T-cell (primary cell): ENCODE data around the gene NDUFB6. TPM values are rescaled to one million over a fixed set of nuclear protein-coding genes. Genes with fewer than 3 reads are reported as not detected.
"Not testable (repeated sequence)": the region's sequence is repeated elsewhere in the genome, so short reads cannot be mapped to it uniquely, and the experiment has no call there.

Experiments used
- ATAC-seq, 4 experiments: fragments of 200-7000 bp in 3 of 4; fragments of 150-1000 bp in 1 of 4; cut with Tn5 transposase; replicated peaks in 1 of 4; 1 replicate in 3 of 4; 2 replicates in 1 of 4; pipeline ENCODE4 v1.10.0; 2021; ENCODE audit warnings: moderate library complexity in 3 of 4, mild to moderate bottlenecking in 2 of 4, moderate number of reproducible peaks in 1 of 4
- CTCF ChIA-PET, 2 donors: fragments of 300-600 bp; sonication (Branson Sonifier 250); formaldehyde crosslinking; loops; one replicate each; lab custom pipeline; 2022; ENCODE audit warnings: antibody characterized with exemption in 2 of 2; lab: Charles Lee
- POLR2A ChIA-PET, 2 donors: fragments of 300-600 bp; sonication (Branson Sonifier 250); formaldehyde crosslinking; loops; one replicate each; lab custom pipeline; 2022; ENCODE audit warnings: antibody characterized with exemption in 2 of 2; lab: Charles Lee
- DNase-seq, 35 experiments: peaks; one replicate each; pipeline versions ENCODE4 v3.0.0 to v3.0.0-alpha.2; 2013 to 2023
- H3K27ac ChIP-seq: one replicate; pipeline ENCODE4 v1.5.1; 2013; ENCODE audit warnings: low read length
- H3K27me3 ChIP-seq, 2 experiments: replicated peaks in 1 of 2; 1 replicate in 1 of 2; 2 replicates in 1 of 2; pipeline versions ENCODE4 v1.6.1 to v1.7.0; 2013; ENCODE audit warnings: low read length in 1 of 2, mixed read lengths in 1 of 2; ENCODE audit not compliant: control insufficient read depth in 2 of 2, insufficient read depth in 2 of 2; ENCODE audit errors: extremely low read depth in 1 of 2
- H3K36me3 ChIP-seq, 2 donors: 1 replicate in 1 of 2; 2 replicates in 1 of 2; pipeline versions ENCODE4 v1.6.1 to v1.7.0; 2013; ENCODE audit warnings: low read length in 1 of 2; ENCODE audit not compliant: control insufficient read depth in 2 of 2, insufficient read depth in 1 of 2; ENCODE audit errors: extremely low read depth in 1 of 2
- H3K4me1 ChIP-seq, 2 experiments: 1 replicate in 1 of 2; 2 replicates in 1 of 2; pipeline versions ENCODE4 v1.6.1 to v1.7.0; 2013; ENCODE audit warnings: low read length in 2 of 2, mixed read lengths in 1 of 2; ENCODE audit not compliant: insufficient read depth in 2 of 2, control insufficient read depth in 1 of 2; ENCODE audit errors: extremely low read depth in 1 of 2
- H3K4me3 ChIP-seq, 2 donors: 1 replicate in 1 of 2; 2 replicates in 1 of 2; pipeline versions ENCODE4 v1.5.1 to v1.7.0; 2013; ENCODE audit warnings: mild to moderate bottlenecking in 2 of 2, low read length in 1 of 2, moderate library complexity in 1 of 2; ENCODE audit not compliant: control insufficient read depth in 1 of 2; ENCODE audit errors: extremely low read depth in 1 of 2
- H3K9me3 ChIP-seq: 2 replicates; pipeline ENCODE4 v1.7.0; 2013
- H3K27ac Mint-ChIP-seq, 2 donors: one replicate each; pipeline ENCODE4 v1.8.0; 2020 to 2021; ENCODE audit warnings: mild to moderate bottlenecking in 2 of 2, mixed read lengths in 2 of 2
- H3K27me3 Mint-ChIP-seq, 2 donors: one replicate each; pipeline ENCODE4 v1.8.0; 2021 to 2022; ENCODE audit warnings: mixed read lengths in 2 of 2
- H3K36me3 Mint-ChIP-seq: one replicate; pipeline ENCODE4 v1.8.0; 2021; ENCODE audit warnings: mixed read lengths
- H3K4me1 Mint-ChIP-seq, 3 donors: one replicate each; pipeline ENCODE4 v1.8.0; 2020 to 2022; ENCODE audit warnings: mixed read lengths in 3 of 3, mild to moderate bottlenecking in 1 of 3
- H3K4me3 Mint-ChIP-seq, 3 donors: one replicate each; pipeline ENCODE4 v1.8.0; 2020 to 2022; ENCODE audit warnings: mild to moderate bottlenecking in 3 of 3, mixed read lengths in 3 of 3, moderate library complexity in 3 of 3
- H3K9me3 Mint-ChIP-seq, 3 donors: one replicate each; pipeline ENCODE4 v1.8.0; 2020 to 2022; ENCODE audit warnings: mixed read lengths in 3 of 3
- WGBS: methylation state at CpG from one replicate; pipeline ENCODE4 v1.1.5; 2013; ENCODE audit warnings: missing lambda C conversion rate; ENCODE audit not compliant: insufficient coverage; 5-methylcytosine and 5-hydroxymethylcytosine counted together
- total RNA-seq, 35 experiments: library from RNA in 6 of 35; stranded (reverse) in 6 of 35; fragments of 120-200 nt in 1 of 35; gene quantifications; one replicate each; pipeline versions ENCODE4 v1.2.1 to v1.2.4 and lab custom pipeline; 2013 to 2026

Gene NDUFB6
- total RNA-seq, 5 donors from 2014 or later (not counting 1 experiment from before 2014, with no cell fraction given) = 14.8 to 21.9 (median 18.3) TPM

DNA sequence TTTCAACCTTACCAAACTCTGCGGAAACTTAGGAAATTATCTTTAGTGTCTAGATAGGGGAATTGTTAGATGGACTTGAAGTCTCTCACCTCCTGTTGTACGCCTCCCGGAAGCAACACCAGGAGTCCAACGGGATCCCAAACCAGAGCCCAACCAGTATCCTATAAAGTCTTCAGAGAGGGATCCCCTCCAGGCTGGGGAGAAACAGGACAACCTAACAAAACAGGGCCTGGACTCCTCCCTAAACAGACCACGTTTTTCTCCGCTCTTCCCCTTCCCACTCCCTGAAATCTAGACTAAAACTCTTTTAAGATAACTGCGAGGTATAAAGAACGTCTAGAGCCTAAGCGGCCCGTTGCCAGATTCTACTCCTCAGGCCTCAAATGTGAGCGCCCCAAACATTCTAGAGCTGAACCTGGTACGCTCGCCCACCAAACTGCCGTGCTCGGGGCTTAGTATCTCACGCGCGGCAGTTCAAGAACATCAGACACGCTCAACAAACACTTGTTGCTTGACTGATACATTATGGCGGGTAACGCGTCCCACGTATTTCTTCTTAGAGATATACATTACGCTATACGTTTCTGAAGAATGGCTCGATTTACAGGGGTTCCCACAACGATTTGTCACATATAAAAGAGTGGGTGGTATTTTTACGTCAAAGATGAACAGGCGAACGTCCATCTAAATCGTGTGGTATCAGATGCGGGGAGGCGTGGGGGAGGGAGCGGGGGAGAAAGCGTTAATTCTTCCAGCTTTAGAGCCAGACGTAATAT, 21.5 kb downstream of the NDUFB6 start:
- no peaks in the 10 kb centered on the region for H3K9me3 Mint-ChIP-seq
- peak overlapping the region; percentile 99 to 100 for H3K27ac Mint-ChIP-seq
- peaks cover 13 to 24% of the 10 kb centered on the region in 2 experiments for H3K4me1 ChIP-seq
- no peaks in the 10 kb centered on the region for H3K9me3 ChIP-seq
- H3K36me3 Mint-ChIP-seq = peaks cover 5% of the 10 kb centered on the region
- POLR2A ChIA-PET = interaction anchor here (0.6 to 1.9 kb wide), 8 partner anchors 21 to 1401 kb away, joined by 3 to 11 read pairs (median 5); partner anchors contain the start of genes RIGI (in 2 of the 2) and NDUFB6 (in 1 of the 2)
- H3K27me3 ChIP-seq = no peaks in the 10 kb centered on the region
- no peaks in the 10 kb centered on the region for H3K36me3 ChIP-seq
- H3K27ac ChIP-seq = peak overlapping the region; percentile 99
- H3K4me1 Mint-ChIP-seq = peaks cover 59 to 66% (median 61%) of the 10 kb centered on the region in 3 donors
- peak overlapping the region; percentile 89 to 91 for H3K4me3 ChIP-seq
- ATAC-seq (peak; percentile 5 to 16 (median 10)), DNase-seq (peak in 34 of 35 experiments; percentile 7 to 67 (median 37))
- peak overlapping the region; percentile 91 to 98 (median 97) for H3K4me3 Mint-ChIP-seq
- CTCF ChIA-PET = interaction anchor here (0.6 to 4.3 kb wide), 14 partner anchors 11 to 173 kb away, joined by 3 to 78 read pairs (median 6); partner anchors contain the start of genes RIGI (in 2 of the 2) and NDUFB6 (in 1 of the 2)
- 1% methylated on average over 18 of the region's 36 CpGs for WGBS
- H3K27me3 Mint-ChIP-seq = no peaks in the 10 kb centered on the region

DNA sequence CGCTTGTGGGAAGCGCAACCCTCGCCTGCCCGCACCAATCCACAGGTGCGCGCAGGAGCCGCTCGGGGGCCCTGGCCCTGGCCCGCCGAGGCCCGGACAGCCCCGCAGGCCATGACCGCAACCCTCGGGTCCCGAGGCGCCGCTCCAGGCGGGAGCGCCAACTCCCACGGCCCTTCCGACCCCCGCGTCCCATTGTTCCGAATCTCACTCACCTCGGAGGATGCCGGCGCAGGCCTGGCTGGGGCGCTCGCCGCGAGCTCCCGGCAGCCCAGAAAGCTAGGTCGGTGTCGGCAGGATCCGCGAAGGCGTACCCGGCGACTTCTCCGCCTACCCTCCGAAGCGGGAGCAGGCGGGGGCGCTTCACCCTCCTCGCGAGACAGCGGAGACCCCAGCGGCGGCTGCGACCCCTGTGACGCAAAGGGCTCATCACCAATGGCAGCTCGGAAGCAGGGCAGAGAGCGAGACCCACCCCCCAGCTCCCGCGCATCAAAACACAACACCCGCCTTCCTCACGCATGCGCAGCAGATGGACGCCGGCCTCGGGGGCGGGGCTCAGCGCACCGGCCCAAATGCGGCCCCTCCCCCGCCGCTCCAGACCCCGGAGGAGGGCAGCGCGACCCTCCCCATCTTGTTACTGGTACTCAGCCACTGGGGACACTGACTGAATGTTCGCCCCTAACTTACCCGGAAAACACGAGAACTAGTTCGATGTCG, 22.2 kb downstream of the NDUFB6 start:
- ATAC-seq (peak; percentile 82 to 87 (median 85)), DNase-seq (peak; percentile 86 to 99 (median 97))
- H3K4me3 ChIP-seq = peak overlapping the region; percentile 89 to 91
- ChIA-PET CTCF (interaction anchor here (0.6 to 4.3 kb wide), 14 partner anchors 10 to 172 kb away, joined by 3 to 78 read pairs (median 5); partner anchors contain the start of genes RIGI (in 2 of the 2), ACO1 (in 1 of the 2) and NDUFB6 (in 1 of the 2)), POLR2A (interaction anchor here (0.6 to 1.9 kb wide), 8 partner anchors 21 to 1097 kb away, joined by 3 to 11 read pairs (median 4); partner anchors contain the start of gene RIGI (in 2 of the 2))
- no peaks in the 10 kb centered on the region for H3K36me3 ChIP-seq
- peak overlapping the region; percentile 99 for H3K27ac ChIP-seq
- H3K27ac Mint-ChIP-seq = peak overlapping the region; percentile 99 to 100
- no peaks in the 10 kb centered on the region for H3K27me3 ChIP-seq
- 0% methylated on average over 70 of the region's 75 CpGs for WGBS
- H3K4me1 Mint-ChIP-seq = peaks cover 58 to 65% (median 59%) of the 10 kb centered on the region in 3 donors
- peak overlapping the region; percentile 91 to 98 (median 97) for H3K4me3 Mint-ChIP-seq
- no peaks in the 10 kb centered on the region for H3K9me3 ChIP-seq
- H3K4me1 ChIP-seq = peaks cover 13 to 24% of the 10 kb centered on the region in 2 experiments
- H3K27me3 Mint-ChIP-seq = no peaks in the 10 kb centered on the region
- H3K36me3 Mint-ChIP-seq = peaks cover 5% of the 10 kb centered on the region
- H3K9me3 Mint-ChIP-seq = no peaks in the 10 kb centered on the region

DNA sequence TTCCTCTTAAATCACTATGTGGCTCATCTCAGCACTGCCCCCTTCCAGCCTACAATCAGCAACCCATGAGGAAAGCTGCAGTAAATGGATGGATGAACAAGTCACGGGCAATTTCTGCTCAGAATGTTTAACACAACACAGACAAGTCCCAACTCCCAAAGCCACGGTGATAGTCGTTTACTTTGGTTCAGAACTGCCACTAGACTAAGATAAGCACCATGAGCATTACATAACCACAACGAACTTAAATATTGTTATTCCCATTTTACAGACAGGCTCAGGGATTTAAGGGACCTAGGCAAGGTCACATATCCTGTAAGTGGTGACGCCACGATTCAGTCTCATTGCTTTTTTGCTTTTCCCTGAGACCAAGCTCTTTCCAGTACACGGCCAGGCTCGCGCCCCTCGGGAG, 22.8 kb downstream of the NDUFB6 start:
- Histone ChIP-seq H3K4me1 (peaks cover 13 to 24% of the 10 kb centered on the region in 2 experiments), H3K27me3 (no peaks in the 10 kb centered on the region), H3K4me3 (peak overlapping the region; percentile 89 to 91), H3K36me3 (no peaks in the 10 kb centered on the region), H3K9me3 (no peaks in the 10 kb centered on the region), H3K27ac (peak overlapping the region; percentile 99)
- no peaks in the 10 kb centered on the region for H3K27me3 Mint-ChIP-seq
- 5% methylated on average over 10 of the region's 10 CpGs for WGBS
- peaks cover 5% of the 10 kb centered on the region for H3K36me3 Mint-ChIP-seq
- peak overlapping the region; percentile 91 to 98 (median 97) for H3K4me3 Mint-ChIP-seq
- DNase-seq = peak in 2 of 35 experiments; percentile 5 to 44
- peak overlapping the region; percentile 75 to 77 for H3K27ac Mint-ChIP-seq
- no peaks in the 10 kb centered on the region for H3K9me3 Mint-ChIP-seq
- ATAC-seq = no peak
- ChIA-PET POLR2A (interaction anchor here (1.0 to 1.9 kb wide), 5 partner anchors 20 to 171 kb away, joined by 3 to 11 read pairs (median 5); partner anchors contain the start of gene RIGI (in 2 of the 2)), CTCF (interaction anchor here (0.7 to 4.3 kb wide), 14 partner anchors 13 to 171 kb away, joined by 3 to 78 read pairs (median 5); partner anchors contain the start of genes RIGI (in 2 of the 2), ACO1 (in 1 of the 2) and NDUFB6 (in 1 of the 2))
- H3K4me1 Mint-ChIP-seq = peaks cover 58 to 63% (median 59%) of the 10 kb centered on the region in 3 donors

DNA sequence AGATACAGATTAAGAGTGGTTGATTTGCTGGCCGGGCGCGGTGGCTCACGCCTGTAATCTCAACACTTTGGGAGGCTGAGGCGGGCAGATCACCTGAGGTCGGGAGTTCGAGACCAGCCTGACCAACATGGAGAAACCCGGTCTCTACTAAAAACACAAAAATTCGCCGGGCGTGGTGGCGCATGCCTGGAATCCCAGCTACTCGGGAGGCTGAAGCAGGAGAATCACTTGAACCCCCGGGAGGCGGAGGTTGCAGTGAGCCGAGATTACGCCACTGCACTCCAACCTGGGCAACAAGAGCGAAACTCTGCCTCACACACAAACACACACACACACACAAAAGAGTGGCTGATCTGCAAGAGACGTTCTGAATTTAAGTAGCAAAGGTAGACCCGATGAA, 24.7 kb downstream of the NDUFB6 start:
- peaks cover 11 to 22% of the 10 kb centered on the region in 2 experiments for H3K4me1 ChIP-seq
- H3K36me3 ChIP-seq, ATAC-seq, H3K27me3 Mint-ChIP-seq, H3K9me3 Mint-ChIP-seq, H3K27ac Mint-ChIP-seq, H3K27me3 ChIP-seq, DNase-seq, H3K9me3 ChIP-seq, H3K4me3 ChIP-seq, H3K27ac ChIP-seq: not testable (repeated sequence)
- Mint-ChIP-seq H3K36me3 (peaks cover 14% of the 10 kb centered on the region), H3K4me3 (peak overlapping the region in 1 of 3 donors; percentile 91), H3K4me1 (peaks cover 46 to 64% (median 53%) of the 10 kb centered on the region in 3 donors)
- POLR2A ChIA-PET = interaction anchor here in 1 of 2 donors (0.5 kb wide), 1 partner anchor 539 kb away, joined by 3 read pairs; no protein-coding TSS in a partner anchor
- 98% methylated on average over 19 of the region's 20 CpGs for WGBS
- CTCF ChIA-PET = interaction anchor here (0.6 to 3.4 kb wide), 5 partner anchors 22 to 525 kb away, joined by 3 to 31 read pairs (median 3); partner anchors contain the start of gene RIGI (in 1 of the 2)

DNA sequence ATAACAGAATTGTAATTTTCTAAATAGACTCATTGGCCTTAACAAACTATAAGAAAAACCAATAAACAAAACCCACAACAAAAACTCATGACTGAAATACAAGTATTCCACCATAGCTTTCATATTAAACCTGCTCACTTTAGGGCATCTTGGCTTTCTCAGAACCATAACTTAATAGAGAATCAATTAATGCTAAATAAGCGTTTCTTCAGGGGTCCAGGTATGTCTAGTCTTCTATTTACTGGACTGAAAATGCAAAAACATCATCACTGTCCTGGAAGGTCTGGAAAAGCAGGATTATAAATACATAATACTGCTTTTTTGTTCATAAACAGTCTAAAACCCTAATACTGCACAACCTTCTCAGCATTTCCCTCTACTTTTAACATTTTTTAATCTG, 27.1 kb downstream of the NDUFB6 start:
- no peak overlapping the region for H3K4me3 Mint-ChIP-seq
- Histone ChIP-seq H3K4me3 (no peak overlapping the region), H3K27me3 (no peaks in the 10 kb centered on the region), H3K4me1 (peaks cover 6 to 8% of the 10 kb centered on the region in 2 experiments), H3K36me3 (peaks cover 0 to 25% of the 10 kb centered on the region in 2 donors), H3K9me3 (no peaks in the 10 kb centered on the region), H3K27ac (no peak overlapping the region)
- no peak overlapping the region for H3K27ac Mint-ChIP-seq
- no CpG with 5 or more reads among the region's 1 CpG for WGBS
- ChIA-PET POLR2A (no interaction called here), CTCF (interaction anchor here in 1 of 2 donors (1.4 to 2.1 kb wide), 3 partner anchors 20 to 34 kb away, joined by 4 to 8 read pairs (median 7); partner anchors contain the start of gene RIGI)
- peaks cover 39 to 46% (median 45%) of the 10 kb centered on the region in 3 donors for H3K4me1 Mint-ChIP-seq
- DNase-seq (no peak), ATAC-seq (no peak)
- H3K36me3 Mint-ChIP-seq = peaks cover 33% of the 10 kb centered on the region
- no peaks in the 10 kb centered on the region for H3K27me3 Mint-ChIP-seq
- no peaks in the 10 kb centered on the region for H3K9me3 Mint-ChIP-seq
